GM21423 (cell line): Measurements from ENCODE around the gene GPR132.
"Not testable (repeated sequence)": the region's sequence is repeated elsewhere in the genome, so short reads cannot be mapped to it uniquely, and the experiment has no call there.

Source experiments
- ATAC-seq: cut with Tn5 transposase; IDR thresholded peaks from one replicate; pipeline ENCODE4 v1.9.1; 2021; ENCODE audit warnings: mild to moderate bottlenecking, moderate library complexity; ENCODE audit not compliant: unreplicated experiment

Gene GPR132

GRCh38 chr14:105045710-105046326, 19.4 kb downstream of the GPR132 start:
- peak; percentile 70 for ATAC-seq

GRCh38 chr14:105043641-105044040, 21.6 kb downstream of the GPR132 start:
- no peak for ATAC-seq

GRCh38 chr14:105042813-105043212, 22.4 kb downstream of the GPR132 start:
- no peak for ATAC-seq

- no peak for ATAC-seq
Observed at GRCh38 chr14:105041841-105042765, 23.1 kb downstream of the GPR132 start.

DNA sequence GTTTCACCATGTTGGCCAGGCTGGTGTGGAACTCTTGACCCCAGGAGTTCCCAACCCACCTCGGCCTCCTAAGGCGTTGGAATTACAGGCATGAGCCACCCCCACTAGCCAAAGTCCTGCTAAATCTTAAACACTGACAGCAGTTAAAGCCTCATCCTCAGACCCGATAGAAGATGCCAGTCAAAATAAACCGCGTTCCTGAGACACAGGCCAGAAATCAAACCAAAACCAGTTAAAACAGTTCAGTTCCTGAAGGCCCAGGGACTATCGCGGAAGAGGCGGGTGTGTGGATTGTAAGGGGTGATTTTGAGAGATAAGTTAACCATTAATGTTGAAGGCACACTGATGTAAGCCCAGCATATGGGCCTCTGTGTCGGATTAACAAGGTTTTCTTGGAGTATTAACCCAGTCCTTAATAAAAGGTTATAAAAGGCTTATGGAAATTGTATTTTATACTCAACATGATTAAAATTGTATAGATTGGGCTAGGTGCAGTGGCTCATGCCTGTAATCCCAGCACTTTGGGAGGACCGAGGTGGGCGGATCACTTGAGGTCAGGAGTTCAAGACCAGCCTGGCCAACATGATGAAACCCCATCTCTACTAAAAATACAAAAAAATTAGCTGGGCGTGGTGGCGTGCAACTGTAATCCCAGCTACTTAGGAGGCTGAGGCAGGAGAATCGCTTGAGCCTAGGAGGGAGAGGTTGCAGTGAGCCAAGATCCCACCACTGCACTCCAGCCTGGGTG, 25.6 kb downstream of the GPR132 start:
- ATAC-seq, result no peak

GRCh38 chr14:105035616-105036015, 29.6 kb downstream of the GPR132 start:
- ATAC-seq, result not testable (repeated sequence)

DNA sequence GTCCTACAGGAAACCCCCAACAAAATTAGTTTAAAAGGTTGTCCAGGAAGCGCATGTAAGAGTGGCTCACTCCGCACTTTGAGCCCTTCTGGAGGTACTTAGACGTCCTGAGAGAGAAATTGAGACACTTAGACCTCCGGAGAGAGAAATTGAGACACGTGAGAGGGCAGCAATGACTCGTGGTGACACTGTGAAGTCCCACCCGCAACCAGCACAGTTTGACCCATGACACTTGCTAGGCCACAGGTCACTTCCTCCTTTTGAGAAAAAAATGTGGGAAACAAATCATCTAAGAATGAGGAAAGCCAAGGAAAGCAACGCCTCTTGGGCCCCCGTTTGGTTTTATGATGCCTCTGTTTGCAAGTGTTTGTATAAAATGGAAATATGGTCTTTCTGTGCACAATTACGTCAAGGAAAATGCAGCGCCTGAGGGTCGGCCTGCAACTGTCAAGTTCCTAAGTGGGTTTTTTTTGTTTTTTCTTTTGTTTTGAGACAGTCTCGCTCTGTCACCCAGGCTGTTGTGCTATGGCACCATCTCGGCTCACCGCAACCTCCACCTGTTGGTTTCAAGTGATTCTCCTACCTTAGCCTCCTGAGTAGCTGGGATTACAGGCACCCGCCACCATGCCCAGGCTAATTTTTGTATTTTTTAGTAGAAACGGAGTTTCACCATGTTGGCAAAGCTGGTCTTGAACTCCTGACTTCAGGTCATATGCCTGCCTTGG, 30.8 kb downstream of the GPR132 start:
- ATAC-seq, result no peak

DNA sequence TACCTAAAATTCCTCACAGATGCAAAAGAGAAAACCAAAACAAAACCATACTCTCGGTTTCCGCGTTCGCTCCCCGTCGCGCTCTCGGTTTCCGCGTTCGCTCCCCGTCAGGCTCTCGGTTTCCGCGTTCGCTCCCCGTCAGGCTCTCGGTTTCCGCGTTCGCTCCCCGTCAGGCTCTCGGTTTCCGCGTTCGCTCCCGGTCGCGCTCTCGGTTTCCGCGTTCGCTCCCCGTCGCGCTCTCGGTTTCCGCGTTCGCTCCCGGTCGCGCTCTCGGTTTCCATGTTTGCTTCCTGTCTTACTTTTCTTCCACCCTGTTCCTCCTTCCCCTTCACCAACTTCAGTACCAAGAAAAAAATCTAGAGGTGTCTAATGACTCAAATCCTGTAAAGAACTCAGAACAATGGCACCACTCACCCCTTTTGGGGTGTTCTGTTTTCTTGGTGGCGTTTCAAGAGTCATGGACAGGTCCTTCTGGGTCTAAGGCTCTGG, 31.8 kb downstream of the GPR132 start:
- ATAC-seq, result not testable (repeated sequence)

- ATAC-seq, result not testable (repeated sequence)
Observed at GRCh38 chr14:105032451-105032901, 32.8 kb downstream of the GPR132 start.

- ATAC-seq, result no peak
Observed at GRCh38 chr14:105030836-105031396, 34.3 kb downstream of the GPR132 start.

DNA sequence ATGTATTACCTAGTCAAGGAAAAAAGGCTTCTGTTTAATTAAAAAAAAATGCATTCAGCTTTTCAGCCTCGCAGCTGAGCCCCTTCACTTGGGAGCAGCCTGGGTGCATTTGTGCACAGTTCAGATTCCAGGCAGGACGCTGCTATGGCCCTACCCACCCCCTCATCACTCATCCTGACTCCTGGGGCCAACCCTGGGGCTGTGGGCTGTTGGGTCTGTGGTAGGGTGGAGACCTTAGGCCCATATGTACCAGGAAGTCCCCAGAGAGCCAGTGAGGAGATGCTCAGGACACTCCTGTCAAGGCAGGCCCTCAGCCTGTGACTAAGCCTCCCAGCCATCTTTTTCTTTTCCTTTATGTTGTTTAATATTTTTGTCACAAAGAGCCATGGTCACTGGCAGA, 35.0 kb downstream of the GPR132 start:
- no peak for ATAC-seq

DNA sequence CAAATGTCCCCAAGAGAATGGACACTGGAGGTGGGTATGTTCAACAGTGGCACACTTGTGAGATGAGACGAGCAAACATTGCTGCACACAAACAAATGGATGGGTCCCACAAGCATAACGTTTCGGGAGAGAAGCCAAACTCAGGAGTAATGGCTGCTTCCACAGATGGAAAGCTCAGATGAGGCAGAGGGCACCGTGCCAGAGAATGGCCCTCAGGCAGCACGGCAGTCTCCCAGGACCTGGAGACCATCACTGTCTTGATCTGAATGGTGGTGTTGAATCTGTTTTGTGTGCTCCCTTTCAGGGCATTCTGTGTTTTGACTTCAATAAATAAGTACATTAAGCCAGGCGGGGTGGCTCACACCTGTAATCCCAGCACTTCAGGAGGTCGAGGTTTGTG, 35.8 kb downstream of the GPR132 start:
- no peak for ATAC-seq

DNA sequence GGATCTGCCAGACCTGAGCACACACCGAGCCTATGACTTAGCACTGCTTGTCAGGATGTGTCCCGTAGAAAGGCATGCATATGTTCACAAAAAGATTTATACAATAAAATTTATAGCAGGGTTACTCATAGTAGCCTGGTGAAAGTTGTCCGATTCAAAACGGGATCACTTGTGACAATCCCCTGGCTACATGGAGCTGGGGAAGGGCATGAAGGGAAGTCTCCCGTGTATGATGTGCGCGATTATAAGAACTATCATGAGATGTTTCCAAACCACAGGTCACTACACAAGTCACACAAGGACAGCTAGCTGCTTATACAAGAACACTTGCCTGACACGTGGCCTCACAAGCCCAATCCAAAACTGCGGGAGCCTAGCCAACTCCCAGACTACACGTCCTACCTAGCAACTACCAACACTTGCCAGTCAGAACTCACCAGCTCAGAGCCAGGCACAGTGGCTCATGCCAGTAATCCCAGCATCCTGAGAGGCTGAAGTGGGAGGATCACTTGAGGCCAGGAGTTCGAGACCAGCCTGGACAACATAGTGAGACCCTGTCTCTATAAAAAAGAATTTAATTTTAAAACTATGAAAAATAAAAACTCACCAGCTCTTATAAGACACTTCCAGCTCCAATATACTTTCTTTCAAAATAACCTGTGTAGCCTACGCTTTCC, 36.8 kb downstream of the GPR132 start:
- ATAC-seq, result no peak

DNA sequence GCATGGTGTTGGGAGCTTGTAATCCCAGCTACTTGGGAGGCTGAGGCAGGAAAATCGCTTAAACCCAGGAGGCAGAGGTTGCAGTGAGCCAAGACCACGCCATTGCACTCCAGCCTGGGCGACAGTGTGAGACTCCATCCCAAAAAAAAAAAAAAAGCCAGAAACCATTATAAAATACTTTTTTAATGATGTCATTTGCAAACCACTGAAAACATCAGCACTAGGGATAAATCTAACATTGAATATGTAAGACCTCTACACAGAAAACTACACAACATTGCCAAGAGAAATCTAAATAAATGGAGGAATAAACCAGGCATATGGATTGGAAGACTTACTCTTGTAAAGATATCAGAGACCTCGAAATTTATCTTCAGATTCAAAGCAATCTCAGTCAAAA, 37.5 kb downstream of the GPR132 start:
- ATAC-seq, result not testable (repeated sequence)

DNA sequence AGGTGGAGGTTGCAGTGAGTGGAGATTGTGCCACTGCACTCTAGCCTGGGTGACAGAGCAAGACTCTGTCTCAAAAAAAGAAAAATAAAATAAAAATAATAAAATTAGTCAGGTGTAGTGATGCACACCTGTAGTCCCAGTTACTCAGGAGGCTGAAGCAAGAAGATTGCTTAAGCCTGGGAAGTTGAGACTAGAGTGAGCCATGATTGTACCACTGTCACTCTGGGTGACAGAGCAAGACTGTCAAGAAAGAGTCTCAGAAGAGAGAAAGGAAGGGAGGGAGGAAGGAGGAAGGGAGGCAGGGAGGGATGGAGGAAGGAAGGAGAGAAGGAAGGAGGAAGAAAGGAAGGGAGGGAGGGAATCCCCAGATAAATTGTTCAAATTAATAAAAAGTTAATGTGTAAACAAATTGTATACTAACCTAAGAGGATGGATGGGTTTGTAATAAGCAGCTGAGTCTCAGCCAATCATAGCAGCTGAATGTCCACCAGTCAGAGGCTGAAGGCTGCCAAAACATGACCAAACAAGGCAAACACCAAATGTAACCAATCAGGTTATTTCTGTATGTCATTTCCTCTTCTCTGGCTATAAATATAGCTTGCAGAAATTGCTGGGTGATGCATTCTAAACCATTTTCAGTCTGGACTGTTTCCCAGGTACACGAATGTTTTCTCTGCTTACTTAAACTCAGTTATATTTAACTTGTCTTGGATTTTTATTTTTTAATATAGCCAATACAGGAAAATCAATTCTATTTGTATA, 38.2 kb downstream of the GPR132 start:
- no peak for ATAC-seq

DNA sequence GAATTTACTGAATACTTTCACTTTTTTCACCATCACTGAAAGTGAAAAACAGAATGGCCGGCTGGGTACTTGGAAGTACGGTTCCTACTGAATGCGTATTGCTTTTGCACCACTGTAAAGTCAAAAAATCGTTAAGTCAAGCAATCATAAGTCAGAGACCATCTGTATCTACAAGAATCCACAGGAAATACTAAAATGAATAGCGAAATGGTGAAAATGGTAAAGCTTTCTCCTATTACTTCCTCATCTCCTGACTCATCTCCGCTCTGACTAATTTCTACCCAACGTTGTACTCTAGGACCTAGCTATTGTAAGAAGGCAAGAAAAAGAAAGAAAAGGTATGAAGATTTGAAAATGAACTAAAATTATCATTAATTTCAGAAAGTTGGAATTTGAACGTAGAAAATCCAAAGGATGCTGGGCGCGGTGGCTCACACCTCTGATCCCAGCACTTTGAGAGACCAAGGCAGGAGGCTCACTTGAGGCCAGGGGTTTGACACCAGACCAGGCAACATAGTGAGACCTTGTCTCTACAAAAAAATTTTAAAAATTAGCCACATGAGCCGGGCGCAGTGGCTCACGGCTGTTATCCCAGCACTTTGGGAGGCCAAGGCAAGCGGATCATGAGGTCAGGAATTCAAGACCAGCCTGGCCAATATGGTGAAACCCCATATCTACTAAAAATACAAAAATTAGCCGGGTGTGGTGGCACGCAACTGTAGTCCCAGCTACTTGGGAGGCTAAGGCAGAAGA, 39.0 kb downstream of the GPR132 start:
- ATAC-seq, result no peak

- no peak for ATAC-seq
Observed at GRCh38 chr14:105025429-105025828, 39.8 kb downstream of the GPR132 start.

DNA sequence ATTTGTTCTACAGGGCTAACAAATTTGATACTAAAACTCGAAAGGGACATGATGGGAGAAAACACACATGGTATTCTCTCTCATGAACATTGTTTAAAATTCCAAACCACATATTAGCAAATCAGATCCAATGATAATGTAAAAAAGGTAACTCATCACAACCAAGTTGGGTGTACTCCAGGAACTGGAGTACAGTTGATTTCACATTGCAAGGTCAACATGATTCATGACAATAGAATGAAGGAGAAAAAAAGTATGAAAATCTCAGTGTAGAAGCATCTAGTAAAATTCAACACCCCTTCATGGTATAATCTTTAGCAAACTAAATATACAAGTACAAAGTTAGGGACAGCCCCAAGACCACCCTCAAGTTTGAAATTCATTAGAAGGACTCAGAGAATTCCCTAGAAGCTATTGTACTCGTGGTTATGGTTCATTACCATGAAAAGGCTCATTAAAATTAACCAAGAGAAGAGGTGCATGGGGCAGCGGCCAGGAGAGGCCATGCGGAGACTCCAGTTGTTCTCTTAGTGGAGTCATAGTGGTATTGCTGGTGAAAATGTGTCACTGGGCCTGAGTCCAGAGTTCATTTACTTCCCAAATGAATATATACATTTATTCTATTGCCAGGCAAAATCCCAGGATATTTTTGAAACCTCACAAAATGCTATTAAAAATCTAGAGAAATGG, 41.3 kb downstream of the GPR132 start:
- ATAC-seq, result no peak
